GM21515 (cell line): Measurements from ENCODE around the gene ELAPOR1.

Experiments used
- ATAC-seq: cut with Tn5 transposase; IDR thresholded peaks from one replicate; pipeline ENCODE4 v1.9.1; 2021; ENCODE audit not compliant: unreplicated experiment

The ELAPOR1 gene

GRCh38 chr1:109096120-109096519 is 17.8 kb upstream of the ELAPOR1 start:
- ATAC-seq: no peak

- peak; percentile 91 for ATAC-seq
These were observed 13.8 kb upstream of the ELAPOR1 start for GRCh38 chr1:109099938-109100773.

GRCh38 chr1:109104364-109105151 is 9.4 kb upstream of the ELAPOR1 start:
- no peak for ATAC-seq

- no peak for ATAC-seq
These were observed 8.0 kb upstream of the ELAPOR1 start for GRCh38 chr1:109105881-109106280.

- ATAC-seq: no peak
These were observed 6.1 kb upstream of the ELAPOR1 start for GRCh38 chr1:109107785-109108184.

GRCh38 chr1:109109906-109110305 is 4.0 kb upstream of the ELAPOR1 start:
- no peak for ATAC-seq

GRCh38 chr1:109111386-109112055 is 2.4 kb upstream of the ELAPOR1 start:
- ATAC-seq: no peak

GRCh38 chr1:109112056-109112651 is 1.8 kb upstream of the ELAPOR1 start:
- no peak for ATAC-seq

- peak; percentile 70 for ATAC-seq
These were observed 1.1 kb upstream of the ELAPOR1 start for GRCh38 chr1:109112652-109113285.

GRCh38 chr1:109114342-109114674 is 393 bp downstream of the ELAPOR1 start:
- no peak for ATAC-seq

GRCh38 chr1:109115685-109116084 is 1.8 kb downstream of the ELAPOR1 start:
- no peak for ATAC-seq

GRCh38 chr1:109116286-109116685 is 2.4 kb downstream of the ELAPOR1 start:
- ATAC-seq: no peak

GRCh38 chr1:109118089-109118488 is 4.2 kb downstream of the ELAPOR1 start:
- no peak for ATAC-seq

- no peak for ATAC-seq
These were observed 6.4 kb downstream of the ELAPOR1 start for GRCh38 chr1:109120356-109120755.

GRCh38 chr1:109131059-109131458 is 17.1 kb downstream of the ELAPOR1 start:
- ATAC-seq: no peak

GRCh38 chr1:109131800-109132199 is 17.9 kb downstream of the ELAPOR1 start:
- ATAC-seq: no peak

- no peak for ATAC-seq
These were observed 19.2 kb downstream of the ELAPOR1 start for GRCh38 chr1:109133002-109133706.

- no peak for ATAC-seq
These were observed 19.9 kb downstream of the ELAPOR1 start for GRCh38 chr1:109133815-109134214.

- no peak for ATAC-seq
These were observed 20.5 kb downstream of the ELAPOR1 start for GRCh38 chr1:109134423-109134822.

GRCh38 chr1:109135940-109136339 is 22.0 kb downstream of the ELAPOR1 start:
- no peak for ATAC-seq
